ENCODE results near the gene TRIM24. TPM values are rescaled to one million over a fixed set of nuclear protein-coding genes. Genes with fewer than 3 reads are reported as not detected.

Gene TRIM24
- total RNA-seq, 2 donors from 2014 or later = 14.2 to 16.4 TPM

DNA sequence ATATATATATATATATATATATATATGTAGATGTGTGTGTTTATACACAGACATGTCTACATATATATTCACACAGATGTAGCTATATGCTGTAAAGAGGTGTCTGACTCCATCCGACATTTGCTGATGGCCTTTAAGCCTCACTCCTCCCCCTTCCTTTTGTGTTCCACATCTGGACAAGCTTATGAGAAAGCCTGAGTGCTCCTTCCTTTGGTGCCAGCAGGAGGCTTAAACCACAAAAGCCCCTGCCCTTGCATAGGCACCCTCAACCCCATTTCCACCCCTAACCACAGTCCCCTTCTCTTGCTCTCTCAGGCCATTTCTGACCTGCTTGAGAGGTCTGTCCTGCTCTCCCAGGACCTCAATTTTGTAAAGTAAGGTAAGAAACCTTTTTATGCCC lies 142.4 kb downstream of the TRIM24 start:
- Histone ChIP-seq H3K9me3 (no peaks in the 10 kb centered on the region), H3K27me3 (no peaks in the 10 kb centered on the region), H3K4me3 (no peak overlapping the region), H3K36me3 (no peaks in the 10 kb centered on the region), H3K4me1 (no peaks in the 10 kb centered on the region), H3K27ac (no peak overlapping the region)
- no peak for DNase-seq (ENCODE audit: low spot score)
- TF ChIP-seq, protein P1, sequence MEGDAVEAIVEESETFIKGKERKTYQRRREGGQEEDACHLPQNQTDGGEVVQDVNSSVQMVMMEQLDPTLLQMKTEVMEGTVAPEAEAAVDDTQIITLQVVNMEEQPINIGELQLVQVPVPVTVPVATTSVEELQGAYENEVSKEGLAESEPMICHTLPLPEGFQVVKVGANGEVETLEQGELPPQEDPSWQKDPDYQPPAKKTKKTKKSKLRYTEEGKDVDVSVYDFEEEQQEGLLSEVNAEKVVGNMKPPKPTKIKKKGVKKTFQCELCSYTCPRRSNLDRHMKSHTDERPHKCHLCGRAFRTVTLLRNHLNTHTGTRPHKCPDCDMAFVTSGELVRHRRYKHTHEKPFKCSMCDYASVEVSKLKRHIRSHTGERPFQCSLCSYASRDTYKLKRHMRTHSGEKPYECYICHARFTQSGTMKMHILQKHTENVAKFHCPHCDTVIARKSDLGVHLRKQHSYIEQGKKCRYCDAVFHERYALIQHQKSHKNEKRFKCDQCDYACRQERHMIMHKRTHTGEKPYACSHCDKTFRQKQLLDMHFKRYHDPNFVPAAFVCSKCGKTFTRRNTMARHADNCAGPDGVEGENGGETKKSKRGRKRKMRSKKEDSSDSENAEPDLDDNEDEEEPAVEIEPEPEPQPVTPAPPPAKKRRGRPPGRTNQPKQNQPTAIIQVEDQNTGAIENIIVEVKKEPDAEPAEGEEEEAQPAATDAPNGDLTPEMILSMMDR (IDR thresholded peaks at IDR 0.05) = no peak

DNA sequence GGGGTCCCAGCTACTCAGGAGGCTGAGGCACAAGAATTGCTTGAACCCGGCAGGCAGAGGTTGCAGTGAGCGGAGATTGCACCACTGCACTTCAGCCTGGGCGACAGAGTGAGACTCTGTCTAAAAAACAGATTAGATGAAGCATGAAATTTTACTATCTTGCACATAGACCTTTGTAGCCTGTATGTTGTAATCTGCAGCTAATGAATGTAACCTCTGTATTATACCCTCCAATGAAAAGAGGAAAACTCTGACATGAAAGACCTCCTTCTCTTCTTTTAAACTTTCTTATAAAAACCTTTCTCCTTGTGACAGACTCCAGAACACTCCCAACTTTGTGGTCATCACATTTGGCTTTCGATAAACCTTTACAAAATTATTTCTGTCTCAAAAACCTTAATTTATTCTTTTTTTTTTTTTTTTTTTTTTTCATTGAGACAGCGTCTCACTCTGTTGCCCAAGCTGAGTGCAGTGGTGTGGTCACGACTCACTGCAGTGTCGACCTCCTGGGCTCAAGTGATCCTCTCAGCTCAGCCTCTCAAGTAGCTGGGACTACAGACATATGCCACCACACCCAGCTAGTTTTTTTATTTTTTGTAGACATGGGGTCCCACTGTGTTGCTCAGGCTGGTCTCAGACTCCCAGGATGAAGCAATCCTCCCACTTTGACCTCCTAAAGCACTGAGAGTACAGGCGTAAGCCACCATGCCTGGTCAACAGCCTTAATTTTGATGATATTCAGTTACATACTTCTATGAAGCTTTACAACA lies 143.7 kb downstream of the TRIM24 start:
- H3K36me3 ChIP-seq = no peaks in the 10 kb centered on the region
- no peak overlapping the region for H3K27ac ChIP-seq
- no peaks in the 10 kb centered on the region for H3K4me1 ChIP-seq
- no peak for DNase-seq (ENCODE audit: low spot score)
- TF ChIP-seq, protein P1 (IDR thresholded peaks at IDR 0.05) = no peak
- no peaks in the 10 kb centered on the region for H3K27me3 ChIP-seq
- H3K4me3 ChIP-seq = no peak overlapping the region
- H3K9me3 ChIP-seq = no peaks in the 10 kb centered on the region

DNA sequence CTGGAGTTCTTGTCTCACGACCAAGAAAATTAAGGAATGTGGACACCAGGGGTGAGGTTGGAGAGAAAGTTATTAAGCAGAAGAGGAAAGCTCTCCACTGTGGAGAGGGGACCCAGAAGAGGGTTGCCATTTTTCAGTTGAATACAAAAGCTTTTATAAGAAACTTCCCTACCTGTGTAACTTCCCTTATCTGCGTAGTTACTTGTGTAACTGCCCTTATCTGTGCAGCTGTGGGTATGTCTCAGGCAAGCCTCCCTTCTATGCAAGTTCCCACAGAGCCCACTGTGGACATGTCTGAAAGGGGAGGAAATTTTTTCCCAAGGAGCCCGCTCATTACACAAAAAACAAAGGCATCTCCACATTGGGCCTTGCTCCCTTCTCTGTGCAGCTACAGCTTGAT lies 146.2 kb downstream of the TRIM24 start:
- H3K4me1 ChIP-seq = no peaks in the 10 kb centered on the region
- H3K4me3 ChIP-seq = no peak overlapping the region
- H3K36me3 ChIP-seq = no peaks in the 10 kb centered on the region
- H3K27ac ChIP-seq = no peak overlapping the region
- DNase-seq (ENCODE audit: low spot score) = no peak
- TF ChIP-seq, protein P1 (IDR thresholded peaks at IDR 0.05) = no peak
- no peaks in the 10 kb centered on the region for H3K9me3 ChIP-seq
- H3K27me3 ChIP-seq = no peaks in the 10 kb centered on the region

DNA sequence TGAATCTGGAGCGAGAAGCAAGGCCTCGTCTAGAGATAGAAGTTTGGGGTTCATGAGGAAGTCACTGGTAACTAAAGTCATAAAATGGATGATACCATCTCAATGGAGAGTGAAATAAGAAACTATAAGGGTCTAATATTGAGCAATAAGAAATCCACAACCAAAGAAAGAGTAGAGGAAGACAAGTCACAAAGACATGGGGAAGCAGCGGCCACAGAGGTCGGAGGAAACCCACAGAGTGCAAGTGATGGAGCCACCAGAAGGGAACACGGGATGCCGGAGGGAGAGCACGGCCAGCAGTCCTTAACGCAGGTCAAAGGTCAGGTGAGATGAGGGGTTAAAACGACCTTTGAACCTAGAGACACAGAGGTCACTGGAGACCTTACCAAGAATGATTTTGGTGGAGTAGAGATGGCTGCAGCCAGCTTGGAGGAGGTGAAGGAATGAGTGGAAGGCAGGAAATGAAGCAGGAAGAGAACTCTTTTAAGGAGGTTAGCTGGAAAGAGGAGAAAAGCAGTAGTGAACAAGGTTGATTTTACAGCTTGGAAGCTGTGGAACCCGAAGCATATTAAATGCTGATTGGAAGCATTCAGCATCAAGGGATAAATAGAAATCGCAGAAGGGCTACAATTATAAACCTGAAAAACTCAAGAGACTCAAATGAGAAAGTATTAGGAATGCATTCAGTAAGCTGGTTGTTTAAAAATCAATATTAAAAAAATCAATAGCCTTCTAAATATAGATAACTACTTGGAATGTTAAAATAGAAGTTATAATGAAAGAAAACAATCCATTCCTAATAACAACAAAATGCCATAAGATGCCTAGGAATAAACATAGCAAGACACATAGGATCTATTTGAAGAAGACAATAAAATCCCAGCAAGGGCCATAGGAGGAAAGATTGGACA lies 147.4 kb downstream of the TRIM24 start:
- H3K4me1 ChIP-seq = no peaks in the 10 kb centered on the region
- no peaks in the 10 kb centered on the region for H3K9me3 ChIP-seq
- no peaks in the 10 kb centered on the region for H3K27me3 ChIP-seq
- DNase-seq (ENCODE audit: low spot score) = no peak
- H3K27ac ChIP-seq = no peak overlapping the region
- no peak overlapping the region for H3K4me3 ChIP-seq
- TF ChIP-seq, protein P1 (IDR thresholded peaks at IDR 0.05) = no peak
- H3K36me3 ChIP-seq = no peaks in the 10 kb centered on the region

DNA sequence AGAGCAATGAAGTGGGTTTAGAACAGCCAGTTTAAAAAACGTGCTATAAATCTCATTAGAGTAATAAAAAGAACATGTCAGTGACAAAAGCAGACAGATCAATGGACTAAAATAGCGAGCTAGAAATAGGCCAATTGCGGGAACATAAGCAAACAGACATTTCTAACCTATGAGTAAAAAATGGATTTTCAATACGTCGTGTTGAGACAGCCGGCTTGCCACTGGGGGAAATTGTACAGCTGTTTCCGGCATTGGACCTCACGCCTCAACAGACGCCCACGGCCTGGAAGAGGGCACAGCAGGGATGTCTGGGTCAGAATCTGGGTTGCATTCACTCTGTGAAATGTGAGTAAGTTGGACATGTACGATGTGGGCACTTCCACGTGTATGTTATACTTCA lies 148.2 kb downstream of the TRIM24 start:
- H3K9me3 ChIP-seq = no peaks in the 10 kb centered on the region
- TF ChIP-seq, protein P1 (IDR thresholded peaks at IDR 0.05) = no peak
- no peak for DNase-seq (ENCODE audit: low spot score)
- H3K4me1 ChIP-seq = no peaks in the 10 kb centered on the region
- H3K27ac ChIP-seq = no peak overlapping the region
- H3K36me3 ChIP-seq = no peaks in the 10 kb centered on the region
- H3K4me3 ChIP-seq = no peak overlapping the region
- H3K27me3 ChIP-seq = no peaks in the 10 kb centered on the region
